ENCODE results near the gene VCAN. TPM values are rescaled to one million over a fixed set of nuclear protein-coding genes. Genes with fewer than 3 reads are reported as not detected.

Gene VCAN
- total RNA-seq, 1 donor = 543 TPM

- H3K27me3 ChIP-seq (ENCODE audit: insufficient read depth, low read length) = no peaks in the 10 kb centered on the region
- H4K20me1 ChIP-seq (ENCODE audit: insufficient read depth, low read length) = no peaks in the 10 kb centered on the region
- H3K4me1 ChIP-seq (ENCODE audit: insufficient read depth, low read length) = peaks cover 4% of the 10 kb centered on the region
- peak overlapping the region; percentile 74 for H2AFZ ChIP-seq (ENCODE audit: low read length)
- no peaks in the 10 kb centered on the region for H3K36me3 ChIP-seq (ENCODE audit: insufficient read depth, low read length)
- H3K9me3 ChIP-seq (ENCODE audit: low read depth, low read length) = no peaks in the 10 kb centered on the region
- no peaks in the 10 kb centered on the region for H3K79me2 ChIP-seq (ENCODE audit: insufficient read depth, low read length)
- peak overlapping the region; percentile 5 for H3K27ac ChIP-seq (ENCODE audit: low read depth, low read length)
- H3K4me2 ChIP-seq (ENCODE audit: insufficient read depth, low read length) = peak overlapping the region; percentile 81
- no peak for TF ChIP-seq CTCF (IDR thresholded peaks at IDR 0.05; ENCODE audit: extremely low read depth, low read depth, low read length)
- DNase-seq (ENCODE audit: insufficient read length, low spot score, missing footprints) = peak; percentile 61
- peak overlapping the region; percentile 60 for H3K4me3 ChIP-seq (ENCODE audit: insufficient read depth, low read length)
Observed at GRCh38 chr5:83590966-83591365, 119.4 kb downstream of the VCAN start.

- H2AFZ ChIP-seq (ENCODE audit: low read length) = no peak overlapping the region
- no peaks in the 10 kb centered on the region for H3K9me3 ChIP-seq (ENCODE audit: low read depth, low read length)
- no peaks in the 10 kb centered on the region for H3K27me3 ChIP-seq (ENCODE audit: insufficient read depth, low read length)
- no peak overlapping the region for H3K27ac ChIP-seq (ENCODE audit: low read depth, low read length)
- H3K4me3 ChIP-seq (ENCODE audit: insufficient read depth, low read length) = no peak overlapping the region
- H3K4me1 ChIP-seq (ENCODE audit: insufficient read depth, low read length) = peaks cover 2% of the 10 kb centered on the region
- H3K36me3 ChIP-seq (ENCODE audit: insufficient read depth, low read length) = no peaks in the 10 kb centered on the region
- DNase-seq (ENCODE audit: insufficient read length, low spot score, missing footprints) = no peak
- no peaks in the 10 kb centered on the region for H4K20me1 ChIP-seq (ENCODE audit: insufficient read depth, low read length)
- H3K79me2 ChIP-seq (ENCODE audit: insufficient read depth, low read length) = no peaks in the 10 kb centered on the region
- H3K4me2 ChIP-seq (ENCODE audit: insufficient read depth, low read length) = no peak overlapping the region
- TF ChIP-seq CTCF (IDR thresholded peaks at IDR 0.05; ENCODE audit: extremely low read depth, low read depth, low read length) = peak; percentile 43
Observed at GRCh38 chr5:83595217-83595616, 123.7 kb downstream of the VCAN start.

- Histone ChIP-seq H3K27ac (ENCODE audit: low read depth, low read length) (no peak overlapping the region), H3K27me3 (ENCODE audit: insufficient read depth, low read length) (no peaks in the 10 kb centered on the region), H3K4me2 (ENCODE audit: insufficient read depth, low read length) (no peak overlapping the region), H4K20me1 (ENCODE audit: insufficient read depth, low read length) (no peaks in the 10 kb centered on the region), H2AFZ (ENCODE audit: low read length) (no peak overlapping the region), H3K4me1 (ENCODE audit: insufficient read depth, low read length) (no peaks in the 10 kb centered on the region), H3K9me3 (ENCODE audit: low read depth, low read length) (no peaks in the 10 kb centered on the region), H3K4me3 (ENCODE audit: insufficient read depth, low read length) (no peak overlapping the region), H3K36me3 (ENCODE audit: insufficient read depth, low read length) (no peaks in the 10 kb centered on the region), H3K79me2 (ENCODE audit: insufficient read depth, low read length) (no peaks in the 10 kb centered on the region)
- TF ChIP-seq CTCF (IDR thresholded peaks at IDR 0.05; ENCODE audit: extremely low read depth, low read depth, low read length) = peak; percentile 64
- DNase-seq (ENCODE audit: insufficient read length, low spot score, missing footprints) = no peak
Observed at GRCh38 chr5:83608122-83608521, 136.6 kb downstream of the VCAN start.

- Histone ChIP-seq H3K79me2 (ENCODE audit: insufficient read depth, low read length) (no peaks in the 10 kb centered on the region), H3K36me3 (ENCODE audit: insufficient read depth, low read length) (no peaks in the 10 kb centered on the region), H3K9me3 (ENCODE audit: low read depth, low read length) (no peaks in the 10 kb centered on the region), H3K4me3 (ENCODE audit: insufficient read depth, low read length) (no peak overlapping the region), H3K4me2 (ENCODE audit: insufficient read depth, low read length) (no peak overlapping the region), H4K20me1 (ENCODE audit: insufficient read depth, low read length) (no peaks in the 10 kb centered on the region), H3K27ac (ENCODE audit: low read depth, low read length) (no peak overlapping the region), H3K27me3 (ENCODE audit: insufficient read depth, low read length) (no peaks in the 10 kb centered on the region), H3K4me1 (ENCODE audit: insufficient read depth, low read length) (no peaks in the 10 kb centered on the region), H2AFZ (ENCODE audit: low read length) (no peak overlapping the region)
- TF ChIP-seq CTCF (IDR thresholded peaks at IDR 0.05; ENCODE audit: extremely low read depth, low read depth, low read length) = no peak
- no peak for DNase-seq (ENCODE audit: insufficient read length, low spot score, missing footprints)
Observed at GRCh38 chr5:83614841-83615240, 143.3 kb downstream of the VCAN start.

Measured in osteoblast (primary cell).